ENCODE data around the gene ANKS6. TPM values are rescaled to one million over a fixed set of nuclear protein-coding genes. Genes with fewer than 3 reads are reported as not detected.

ANKS6 gene
- total and polyA plus RNA-seq, 2 of the 8 experiments (the other 6 are each of a cell fraction or from before 2014, with no cell fraction given) = 34.1 to 56.3 TPM

- Histone ChIP-seq H3K27me3 (replicated peaks in 1 of 4; ENCODE audit: control insufficient read depth in 3 of 4, extremely low read depth in 1 of 4, insufficient read depth in 3 of 4, low read length in 3 of 4) (no peaks in the 10 kb centered on the region; a peak in 1 of 7 replicates), H2BK20ac (ENCODE audit: low read length) (no peak overlapping the region), H2BK120ac (replicated peaks; ENCODE audit: low read depth, low read length) (no peak overlapping the region), H3K36me3 (ENCODE audit: control insufficient read depth in 2 of 4, insufficient read depth in 4 of 4, low read length in 3 of 4) (no peaks in the 10 kb centered on the region), H4K91ac (replicated peaks; ENCODE audit: insufficient read length, low read length) (no peak overlapping the region), H3K23ac (ENCODE audit: insufficient read length) (no peak overlapping the region), H3K27ac (ENCODE audit: low read depth, low read length) (no peak overlapping the region), H4K8ac (ENCODE audit: extremely low read depth, insufficient read depth, low read length) (no peak overlapping the region), H3K14ac (ENCODE audit: insufficient read length) (no peak overlapping the region), H2BK15ac (ENCODE audit: low read length) (no peak overlapping the region), H3K4ac (replicated peaks; ENCODE audit: insufficient read length, low read depth, low read length) (no peak overlapping the region), H2BK12ac (ENCODE audit: low read depth, low read length) (no peak overlapping the region), H3K56ac (replicated peaks; ENCODE audit: insufficient read length, low read depth, low read length) (no peak overlapping the region), H2AFZ (ENCODE audit: low read length) (no peak overlapping the region), H3K4me2 (ENCODE audit: insufficient read depth in 1 of 2, low read depth in 2 of 2, low read length in 2 of 2) (no peak overlapping the region), H2AK5ac (ENCODE audit: low read depth, low read length) (no peak overlapping the region), H3K23me2 (ENCODE audit: low read depth, low read length) (no peaks in the 10 kb centered on the region), H4K5ac (ENCODE audit: insufficient read length, low read depth, low read length) (no peak overlapping the region), H3K79me1 (ENCODE audit: low read depth, low read length) (no peaks in the 10 kb centered on the region), H2BK5ac (ENCODE audit: low read depth, low read length) (no peak overlapping the region), H3K18ac (ENCODE audit: extremely low read depth, low read length) (no peak overlapping the region), H3K9ac (replicated peaks in 1 of 4; ENCODE audit: extremely low read depth in 1 of 4, low read depth in 3 of 4, low read length in 3 of 4) (no peak overlapping the region), H3K4me3 (ENCODE audit: extremely low read depth in 1 of 4, insufficient read depth in 2 of 4, low read depth in 3 of 4, low read length in 4 of 4) (no peak overlapping the region), H3K79me2 (ENCODE audit: control insufficient read depth in 1 of 2, insufficient read depth in 2 of 2, low read length in 2 of 2) (no peaks in the 10 kb centered on the region), H3K4me1 (replicated peaks in 1 of 4; ENCODE audit: control insufficient read depth in 3 of 4, insufficient read depth in 4 of 4, low read length in 3 of 4) (no peaks in the 10 kb centered on the region), H4K20me1 (replicated peaks in 1 of 2; ENCODE audit: control insufficient read depth in 1 of 2, insufficient read depth in 2 of 2, low read length in 2 of 2) (no peaks in the 10 kb centered on the region), H3K9me3 (ENCODE audit: insufficient read depth in 2 of 2, low read depth in 1 of 2, low read length in 1 of 2) (no peaks in the 10 kb centered on the region)
- ChIA-PET POLR2A (ENCODE audit: partially characterized antibody) (no interaction called here), CTCF (ENCODE audit: partially characterized antibody) (no interaction called here)
- DNase-seq (ENCODE audit: low read depth in 1 of 2, low spot score in 2 of 2) (no peak), FAIRE-seq (no peak)
- 94% methylated on average over 2 of the region's 2 CpGs; no CpG with 5 or more reads in 1 of the 2 experiments for WGBS, 2 experiments (ENCODE audit: extremely low coverage in 1 of 2, insufficient coverage in 1 of 2, insufficient read length in 1 of 2, insufficient replicate concordance in 2 of 2, low coverage in 1 of 2, low lambda C conversion rate in 2 of 2, missing lambda C conversion rate in 1 of 2)
- no peak for TF ChIP-seq SIX5 (IDR thresholded peaks at IDR 0.05; ENCODE audit: low read depth, low read length)
- TF ChIP-seq, protein P1, sequence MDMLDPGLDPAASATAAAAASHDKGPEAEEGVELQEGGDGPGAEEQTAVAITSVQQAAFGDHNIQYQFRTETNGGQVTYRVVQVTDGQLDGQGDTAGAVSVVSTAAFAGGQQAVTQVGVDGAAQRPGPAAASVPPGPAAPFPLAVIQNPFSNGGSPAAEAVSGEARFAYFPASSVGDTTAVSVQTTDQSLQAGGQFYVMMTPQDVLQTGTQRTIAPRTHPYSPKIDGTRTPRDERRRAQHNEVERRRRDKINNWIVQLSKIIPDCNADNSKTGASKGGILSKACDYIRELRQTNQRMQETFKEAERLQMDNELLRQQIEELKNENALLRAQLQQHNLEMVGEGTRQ (IDR thresholded peaks at IDR 0.05; ENCODE audit: low read length) = no peak
- no peak for TF ChIP-seq JUN (IDR thresholded peaks at IDR 0.05; ENCODE audit: low read depth, low read length)
- TF ChIP-seq CTBP2 (IDR thresholded peaks at IDR 0.05; ENCODE audit: borderline replicate concordance, insufficient read depth, insufficient read length, low read length) = no peak
- TF ChIP-seq SAP30 (IDR thresholded peaks at IDR 0.05; ENCODE audit: insufficient read depth, insufficient replicate concordance, low read length) = no peak
- TF ChIP-seq POLR2AphosphoS5 (IDR thresholded peaks at IDR 0.05; ENCODE audit: low read depth, low read length) = no peak
- TF ChIP-seq ZNF274 (IDR thresholded peaks at IDR 0.05; ENCODE audit: borderline replicate concordance, extremely low read depth, low read length) = no peak
- TF ChIP-seq RNF2 (IDR thresholded peaks at IDR 0.05; ENCODE audit: borderline replicate concordance, low read depth, low read length, missing control alignments, poor library complexity, severe bottlenecking) = no peak
- TF ChIP-seq SP2 (IDR thresholded peaks at IDR 0.05; ENCODE audit: low read length) = no peak
- TF ChIP-seq MAFK (IDR thresholded peaks at IDR 0.05; ENCODE audit: low read depth, low read length) = no peak
- TF ChIP-seq POU5F1 (IDR thresholded peaks at IDR 0.05; ENCODE audit: low read depth, low read length) = no peak
- TF ChIP-seq KDM5A (IDR thresholded peaks at IDR 0.05; ENCODE audit: low read length) = no peak
- no peak for TF ChIP-seq TAF1 (IDR thresholded peaks at IDR 0.05; ENCODE audit: low read depth, low read length)
- TF ChIP-seq YY1 (IDR thresholded peaks at IDR 0.05; ENCODE audit: low read depth, low read length) = no peak
- no peak for TF ChIP-seq SIRT6 (IDR thresholded peaks at IDR 0.05; ENCODE audit: low read length)
Observed at GRCh38 chr9:98719055-98719454, 77.3 kb downstream of the ANKS6 start.

Data from H1 (cell line).